Iris pigment epithelial cell (primary cell): Measurements from ENCODE around the gene NTHL1.
A peak's percentile ranks its signal among the peaks of the same experiment; 100 is the strongest.

ENCODE experiments used
- DNase-seq: peaks from one replicate; pipeline ENCODE4 v3.0.0-alpha.2; 2011; ENCODE audit warnings: low read depth

The NTHL1 gene

DNA sequence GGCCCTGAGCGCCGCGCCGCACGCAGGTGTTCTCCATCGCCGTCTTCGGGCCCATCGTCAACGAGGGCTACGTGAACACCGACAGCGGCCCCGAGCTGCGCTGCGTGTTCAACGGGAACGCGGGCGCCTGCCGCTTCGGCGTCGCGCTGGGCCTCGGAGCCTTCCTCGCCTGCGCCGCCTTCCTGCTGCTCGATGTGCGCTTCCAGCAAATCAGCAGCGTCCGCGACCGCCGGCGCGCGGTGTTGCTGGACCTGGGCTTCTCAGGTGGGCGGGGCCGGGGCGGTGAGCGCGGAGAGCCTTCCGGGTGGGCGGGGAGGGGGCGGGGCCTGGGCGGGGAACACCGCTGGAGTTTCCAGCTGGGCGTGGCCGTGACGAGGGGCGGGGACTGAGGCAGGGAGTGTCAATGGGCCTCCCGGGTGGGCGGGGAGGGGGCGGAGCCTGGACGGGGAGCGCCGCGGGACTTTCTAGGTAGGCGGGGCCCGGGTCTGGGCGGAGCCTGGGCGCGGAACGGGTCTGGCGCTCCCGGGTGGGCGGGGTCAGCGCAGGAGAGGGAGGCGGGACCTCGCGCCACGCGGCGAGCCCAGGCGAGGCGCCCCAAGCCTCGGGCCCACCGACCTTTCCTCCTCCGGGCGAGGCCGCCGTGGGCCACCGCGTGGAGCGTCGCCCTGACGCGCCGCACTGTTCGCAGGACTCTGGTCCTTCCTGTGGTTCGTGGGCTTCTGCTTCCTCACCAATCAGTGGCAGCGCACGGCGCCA, 55.5 kb downstream of the NTHL1 start:
- peak; percentile 88 for DNase-seq

DNA sequence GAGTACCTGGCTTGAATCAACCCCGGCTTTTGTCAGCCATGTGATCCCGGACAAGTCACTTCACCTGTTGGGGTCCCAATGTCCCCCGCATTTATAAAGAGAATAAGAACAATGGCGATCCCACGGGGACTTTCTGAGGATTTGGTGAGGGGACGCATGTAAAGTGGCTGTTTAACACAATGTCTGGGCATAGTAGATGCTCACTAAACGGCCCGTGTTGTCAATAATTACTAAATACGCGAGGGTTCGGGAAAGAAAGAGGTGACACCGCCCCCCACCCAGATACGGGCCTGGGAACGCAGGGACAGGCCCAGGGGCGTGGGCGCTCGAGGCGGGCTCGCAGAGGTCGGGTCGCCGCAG, 56.1 kb downstream of the NTHL1 start:
- no peak for DNase-seq

DNA sequence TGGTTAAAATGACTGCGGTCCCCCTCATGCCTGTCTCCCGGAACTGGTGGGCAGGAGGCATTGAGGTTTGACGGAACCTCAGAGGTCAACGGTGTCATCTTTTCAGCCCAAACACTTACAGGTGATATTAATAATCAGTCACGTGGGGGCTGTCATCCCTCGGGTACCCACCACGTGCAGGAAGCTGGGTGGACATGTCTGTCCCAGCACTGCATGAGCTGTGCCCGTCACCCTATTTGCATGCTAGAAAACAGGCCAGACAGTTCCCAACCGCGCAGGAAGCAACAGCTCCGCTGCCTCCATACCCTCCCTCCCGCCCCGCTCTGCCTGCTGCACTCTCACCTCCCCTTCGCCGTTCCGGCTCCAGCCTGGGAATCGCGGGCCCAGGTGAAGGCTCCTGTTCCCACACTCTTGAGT, 56.5 kb downstream of the NTHL1 start:
- DNase-seq = no peak

DNA sequence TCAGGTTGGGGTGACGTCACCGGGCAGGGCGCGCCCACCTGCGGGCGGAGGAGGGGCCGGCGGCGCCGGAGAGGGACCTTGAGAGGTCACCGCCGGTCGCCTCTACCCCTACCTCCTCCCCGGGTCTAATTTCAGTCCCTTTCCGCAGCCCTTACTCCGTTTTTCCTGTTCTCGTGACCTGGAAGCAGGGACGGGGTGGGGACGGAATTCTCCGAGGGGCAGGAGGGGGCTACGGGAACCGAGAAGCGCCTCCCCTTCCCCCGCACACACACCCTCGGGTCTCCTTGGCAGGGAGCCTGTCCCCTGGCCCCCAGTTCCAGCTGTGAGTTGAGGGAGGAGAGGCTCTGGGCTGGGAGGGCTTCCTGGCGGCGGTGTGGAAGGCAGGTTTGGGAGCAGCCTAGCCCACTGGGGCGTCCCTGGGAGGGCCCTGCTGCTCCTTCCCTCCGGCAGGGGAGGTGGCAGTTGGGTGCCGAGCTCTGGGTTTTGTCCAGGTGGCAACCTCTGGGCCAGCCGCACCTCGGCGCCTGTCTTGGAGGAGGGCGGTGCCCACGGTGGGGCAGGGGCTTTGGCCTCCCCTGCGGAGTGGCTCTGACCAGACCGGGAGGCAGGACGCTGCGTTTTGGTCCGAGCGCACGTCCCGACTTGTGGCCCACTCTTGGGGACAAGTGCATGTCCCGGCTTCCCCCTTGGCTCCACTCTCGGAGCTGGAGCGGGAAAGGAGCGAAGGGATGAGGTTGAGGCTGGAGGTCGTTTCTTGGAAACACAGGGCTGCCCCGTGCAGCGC, 57.1 kb downstream of the NTHL1 start:
- no peak for DNase-seq

DNA sequence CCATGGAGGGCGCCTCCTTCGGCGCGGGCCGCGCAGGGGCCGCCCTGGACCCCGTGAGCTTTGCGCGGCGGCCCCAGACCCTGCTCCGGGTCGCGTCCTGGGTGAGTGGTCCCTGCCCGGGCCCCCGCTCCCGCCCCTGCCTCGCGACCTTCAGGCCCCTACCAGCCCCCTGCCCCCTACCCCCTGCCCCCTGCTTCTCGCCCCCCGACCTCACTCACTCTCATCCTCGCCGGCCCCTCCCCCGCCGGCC, 57.6 kb downstream of the NTHL1 start:
- no peak for DNase-seq
